GM12891 (cell line): ENCODE results near the gene CHCHD6.

ENCODE experiments used
- PAX5 ChIP-seq: IDR thresholded peaks from 2 replicates; pipeline ENCODE4 v1.6.1; 2011; ENCODE audit warnings: low read length, moderate library complexity, mild to moderate bottlenecking; ENCODE audit not compliant: insufficient read depth, severe bottlenecking
- POLR2A ChIP-seq: IDR thresholded peaks from 2 replicates; pipeline ENCODE4 v1.6.1; 2011; ENCODE audit warnings: low read depth, low read length, control low read depth
- POLR2AphosphoS5 ChIP-seq: IDR thresholded peaks from 2 replicates; pipeline ENCODE4 v1.6.1; 2011; ENCODE audit warnings: low read depth, low read length, control low read depth
- SPI1 ChIP-seq: IDR thresholded peaks from 2 replicates; pipeline ENCODE4 v1.6.1; 2011; ENCODE audit warnings: low read depth, low read length, control low read depth

DNA sequence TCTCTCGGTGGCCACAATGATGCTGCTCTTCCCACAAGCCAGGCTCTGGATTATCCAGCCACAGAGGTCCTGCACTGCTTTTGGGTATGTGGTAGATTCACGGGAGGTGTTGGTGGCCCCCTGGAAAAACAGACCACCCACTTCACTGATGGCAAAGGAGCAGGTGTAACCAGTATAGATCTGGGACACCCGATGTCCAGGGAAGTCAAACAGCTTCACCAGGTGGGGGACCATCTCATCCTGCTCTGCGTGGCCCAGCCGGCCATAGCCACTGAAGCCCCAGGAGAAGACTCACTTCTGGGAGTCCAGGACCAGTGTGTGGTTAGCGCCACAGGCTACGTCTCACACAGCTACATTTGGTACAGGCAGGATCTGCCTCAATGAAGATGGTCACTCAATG lies 62.6 kb downstream of the CHCHD6 start:
- no peak for TF ChIP-seq POLR2AphosphoS5
- no peak for TF ChIP-seq POLR2A
- no peak for TF ChIP-seq PAX5
- no peak for TF ChIP-seq SPI1
